ENCODE data around the gene MAS1L.

Gene MAS1L

DNA sequence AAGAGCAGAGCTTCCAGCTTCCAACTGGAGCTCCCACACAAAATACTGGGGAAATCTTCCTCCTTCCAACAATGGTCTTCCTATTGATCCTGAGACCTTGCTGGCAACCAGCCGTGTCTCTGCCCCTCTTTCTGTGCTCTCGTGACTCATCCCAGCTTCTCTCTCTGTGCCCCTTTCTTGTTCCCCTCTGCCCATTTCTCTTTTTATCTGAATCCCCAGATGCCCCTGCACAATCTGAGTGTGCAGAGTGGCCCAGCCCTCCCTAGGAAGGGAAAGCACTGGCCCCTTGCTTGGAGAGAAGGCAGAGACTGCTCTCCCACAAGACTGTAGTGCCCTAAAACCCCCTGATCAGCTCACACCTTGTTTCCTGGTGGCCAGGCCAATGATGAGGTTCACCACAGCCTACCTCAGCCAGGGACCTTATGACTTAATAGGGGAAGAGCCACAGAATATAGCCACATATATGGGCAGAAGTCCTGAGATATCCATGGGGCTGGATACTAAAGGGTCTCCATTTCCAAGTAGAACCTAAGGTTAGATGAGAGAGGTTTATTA, 23.1 kb upstream of the MAS1L start:
- H3K4me3 ChIP-seq (ENCODE audit: low read length): no peak overlapping the region
- DNase-seq (ENCODE audit: low read depth): no peak
- TF ChIP-seq, protein P1, sequence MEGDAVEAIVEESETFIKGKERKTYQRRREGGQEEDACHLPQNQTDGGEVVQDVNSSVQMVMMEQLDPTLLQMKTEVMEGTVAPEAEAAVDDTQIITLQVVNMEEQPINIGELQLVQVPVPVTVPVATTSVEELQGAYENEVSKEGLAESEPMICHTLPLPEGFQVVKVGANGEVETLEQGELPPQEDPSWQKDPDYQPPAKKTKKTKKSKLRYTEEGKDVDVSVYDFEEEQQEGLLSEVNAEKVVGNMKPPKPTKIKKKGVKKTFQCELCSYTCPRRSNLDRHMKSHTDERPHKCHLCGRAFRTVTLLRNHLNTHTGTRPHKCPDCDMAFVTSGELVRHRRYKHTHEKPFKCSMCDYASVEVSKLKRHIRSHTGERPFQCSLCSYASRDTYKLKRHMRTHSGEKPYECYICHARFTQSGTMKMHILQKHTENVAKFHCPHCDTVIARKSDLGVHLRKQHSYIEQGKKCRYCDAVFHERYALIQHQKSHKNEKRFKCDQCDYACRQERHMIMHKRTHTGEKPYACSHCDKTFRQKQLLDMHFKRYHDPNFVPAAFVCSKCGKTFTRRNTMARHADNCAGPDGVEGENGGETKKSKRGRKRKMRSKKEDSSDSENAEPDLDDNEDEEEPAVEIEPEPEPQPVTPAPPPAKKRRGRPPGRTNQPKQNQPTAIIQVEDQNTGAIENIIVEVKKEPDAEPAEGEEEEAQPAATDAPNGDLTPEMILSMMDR (conservative IDR thresholded peaks at IDR 0.05; ENCODE audit: low read length): no peak

- TF ChIP-seq, protein P1 (conservative IDR thresholded peaks at IDR 0.05; ENCODE audit: low read length): no peak
- H3K4me3 ChIP-seq (ENCODE audit: low read length): no peak overlapping the region
- DNase-seq (ENCODE audit: low read depth): no peak
Measured at GRCh38 chr6:29510202-29510601, 22.4 kb upstream of the MAS1L start.

DNA sequence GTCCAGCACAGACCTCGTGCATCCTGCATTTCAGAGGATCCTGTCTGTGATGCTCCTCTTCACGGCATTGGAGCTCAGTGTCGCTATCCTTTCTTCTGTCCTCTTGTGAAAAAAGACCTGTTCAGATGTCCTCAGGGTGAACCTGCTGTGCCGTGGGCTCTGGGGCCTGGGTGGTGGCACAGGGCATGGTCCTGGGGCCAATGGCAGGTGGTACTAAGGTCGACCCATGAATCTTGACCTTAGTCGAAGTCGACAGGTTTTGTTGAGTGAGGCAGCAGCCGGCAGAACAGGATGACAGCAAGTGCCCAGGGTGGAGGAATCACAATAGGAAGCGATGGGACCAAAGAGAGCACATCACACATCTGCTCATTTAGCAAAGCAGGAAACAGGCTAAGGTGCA, 22.0 kb upstream of the MAS1L start:
- H3K4me3 ChIP-seq (ENCODE audit: low read length): no peak overlapping the region
- TF ChIP-seq, protein P1 (conservative IDR thresholded peaks at IDR 0.05; ENCODE audit: low read length): no peak
- DNase-seq (ENCODE audit: low read depth): no peak

DNA sequence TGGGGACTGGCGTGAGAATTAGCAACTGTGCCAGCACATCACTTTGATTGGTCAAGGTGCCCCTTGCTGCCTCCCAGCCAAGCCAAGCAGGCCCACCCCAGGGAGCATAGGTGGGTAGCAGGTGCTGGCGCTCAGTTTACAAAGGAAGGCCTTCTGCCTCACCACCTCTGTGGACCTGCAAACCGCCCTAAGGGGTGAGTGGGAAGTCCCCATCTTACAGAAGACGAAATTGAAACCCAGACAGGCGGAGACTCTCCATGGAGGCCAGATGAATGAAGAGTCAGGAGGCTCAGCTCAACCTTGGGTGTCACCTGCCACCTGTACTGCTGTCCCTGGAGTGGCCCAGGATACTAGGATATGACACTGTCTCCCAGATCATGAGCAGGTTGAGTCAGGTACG, 21.5 kb upstream of the MAS1L start:
- no peak overlapping the region for H3K4me3 ChIP-seq (ENCODE audit: low read length)
- no peak for DNase-seq (ENCODE audit: low read depth)
- TF ChIP-seq, protein P1 (conservative IDR thresholded peaks at IDR 0.05; ENCODE audit: low read length): no peak

GRCh38 chr6:29507319-29507718, 19.6 kb upstream of the MAS1L start:
- TF ChIP-seq, protein P1 (conservative IDR thresholded peaks at IDR 0.05; ENCODE audit: low read length): no peak
- no peak overlapping the region for H3K4me3 ChIP-seq (ENCODE audit: low read length)
- DNase-seq (ENCODE audit: low read depth): no peak

DNA sequence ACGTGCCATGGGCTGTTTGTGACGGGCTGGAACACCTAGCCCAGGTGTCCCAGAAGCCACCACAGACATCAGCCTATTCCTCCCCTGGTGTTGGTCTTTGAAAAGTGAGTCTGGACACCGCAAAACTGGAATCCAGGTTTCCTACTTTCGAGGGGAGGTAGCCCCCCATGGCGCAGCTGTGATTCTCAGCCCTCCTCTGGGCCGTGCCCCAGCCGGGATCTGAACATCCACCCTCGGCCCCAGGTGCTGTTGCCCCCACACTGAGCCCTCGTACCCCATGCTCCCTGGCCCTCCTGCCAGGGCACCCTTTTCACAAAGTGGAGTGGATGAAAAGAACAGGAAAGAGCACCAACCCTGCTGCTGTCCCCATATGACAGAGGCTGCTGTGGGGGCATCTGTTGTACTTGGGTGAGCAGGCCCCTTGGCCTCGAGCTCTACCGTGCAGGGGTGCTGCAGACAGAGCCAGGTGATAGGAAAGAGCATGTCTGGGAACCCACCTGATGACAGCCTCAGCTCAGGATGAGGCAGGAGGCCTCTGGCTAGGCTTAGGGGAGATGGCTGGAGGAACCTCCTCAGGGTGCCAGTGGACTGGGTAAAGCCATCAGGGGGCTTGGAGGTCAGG, 18.8 kb upstream of the MAS1L start:
- TF ChIP-seq, protein P1 (conservative IDR thresholded peaks at IDR 0.05; ENCODE audit: low read length): no peak

DNA sequence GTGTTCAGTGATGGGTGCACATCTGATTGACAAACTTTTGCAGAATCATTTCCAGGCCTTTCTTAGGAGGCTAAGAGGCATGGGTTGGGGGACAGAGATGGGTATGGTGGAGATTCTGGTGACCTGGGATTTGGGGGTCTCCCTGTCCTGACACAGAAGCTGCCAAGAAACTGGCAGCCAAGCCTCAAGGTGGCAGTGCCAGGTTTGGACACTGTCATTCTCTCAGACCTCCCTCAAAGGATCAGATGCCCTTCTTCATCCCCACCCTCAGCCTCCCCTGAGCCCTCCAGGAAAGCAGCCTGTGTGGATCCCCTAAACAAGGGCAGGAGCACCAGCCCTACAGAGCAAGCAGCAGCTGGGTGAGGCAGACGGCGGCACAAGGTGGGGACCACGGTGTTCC, 18.1 kb upstream of the MAS1L start:
- TF ChIP-seq, protein P1 (conservative IDR thresholded peaks at IDR 0.05; ENCODE audit: low read length): no peak
- H3K4me3 ChIP-seq (ENCODE audit: low read length): no peak overlapping the region
- DNase-seq (ENCODE audit: low read depth): no peak

More for the DNA sequence above, 18.8 kb upstream of the MAS1L start:
- no peak for DNase-seq (ENCODE audit: low read depth)
- H3K4me3 ChIP-seq (ENCODE audit: low read length): no peak overlapping the region

Measured in AG10803 (cell line).